ENCODE data around the gene ZDHHC21. TPM values are rescaled to one million over a fixed set of nuclear protein-coding genes. Genes with fewer than 3 reads are reported as not detected.

ZDHHC21 gene
- total RNA-seq, 1 experiment from 2014 or later, result 7.4 TPM

- H3K4me3 ChIP-seq, result no peak overlapping the region
- H3K4me1 ChIP-seq, result no peaks in the 10 kb centered on the region
- H3K36me3 ChIP-seq, result no peaks in the 10 kb centered on the region
- H3K27ac ChIP-seq, result no peak overlapping the region
- 0 out of 2 replicates have a peak, but pooled peaks cover 3% of the 10 kb centered on the region for H3K9me3 ChIP-seq (replicated peaks)
- H3K27me3 ChIP-seq, result no peaks in the 10 kb centered on the region
- DNase-seq, result peak; percentile 3 to 69
Measured at GRCh38 chr9:14661421-14662059, 31.7 kb downstream of the ZDHHC21 start.

- Histone ChIP-seq H3K4me1 (no peaks in the 10 kb centered on the region), H3K27ac (no peak overlapping the region), H3K27me3 (no peaks in the 10 kb centered on the region), H3K36me3 (peaks cover 3% of the 10 kb centered on the region; the same call in 1 of the 2 replicates), H3K4me3 (no peak overlapping the region), H3K9me3 (replicated peaks) (0 out of 2 replicates have a peak, but pooled peaks cover 3% of the 10 kb centered on the region)
- DNase-seq, result no peak
Measured at GRCh38 chr9:14660721-14661120, 32.5 kb downstream of the ZDHHC21 start.

- Histone ChIP-seq H3K4me1 (no peaks in the 10 kb centered on the region), H3K27me3 (no peaks in the 10 kb centered on the region), H3K27ac (no peak overlapping the region), H3K4me3 (no peak overlapping the region), H3K36me3 (peaks cover 5% of the 10 kb centered on the region), H3K9me3 (replicated peaks) (no peaks in the 10 kb centered on the region)
- DNase-seq, result peak in 1 of 2 experiments; percentile 20
Measured at GRCh38 chr9:14654932-14655331, 38.3 kb downstream of the ZDHHC21 start.

GRCh38 chr9:14653511-14653910 is 39.7 kb downstream of the ZDHHC21 start:
- Histone ChIP-seq H3K9me3 (replicated peaks) (no peaks in the 10 kb centered on the region), H3K4me1 (no peaks in the 10 kb centered on the region), H3K4me3 (no peak overlapping the region), H3K27me3 (no peaks in the 10 kb centered on the region), H3K36me3 (peaks cover 5% of the 10 kb centered on the region), H3K27ac (no peak overlapping the region)
- DNase-seq, result no peak

- H3K36me3 ChIP-seq, result peaks cover 5% of the 10 kb centered on the region
- no peak overlapping the region for H3K27ac ChIP-seq
- no peaks in the 10 kb centered on the region for H3K4me1 ChIP-seq
- no peaks in the 10 kb centered on the region for H3K27me3 ChIP-seq
- DNase-seq, result peak in 1 of 2 experiments; percentile 62
- H3K9me3 ChIP-seq (replicated peaks), result no peaks in the 10 kb centered on the region
- no peak overlapping the region for H3K4me3 ChIP-seq
Measured at GRCh38 chr9:14652729-14653377, 40.4 kb downstream of the ZDHHC21 start.

- Histone ChIP-seq H3K36me3 (peaks cover 2% of the 10 kb centered on the region), H3K4me1 (no peaks in the 10 kb centered on the region), H3K4me3 (no peak overlapping the region), H3K27me3 (no peaks in the 10 kb centered on the region), H3K27ac (no peak overlapping the region), H3K9me3 (replicated peaks) (no peaks in the 10 kb centered on the region)
- no peak for DNase-seq
Measured at GRCh38 chr9:14650596-14650995, 42.6 kb downstream of the ZDHHC21 start.

GRCh38 chr9:14645648-14646047 is 47.6 kb downstream of the ZDHHC21 start:
- no peak for DNase-seq
- H3K4me1 ChIP-seq, result no peaks in the 10 kb centered on the region
- H3K27ac ChIP-seq, result no peak overlapping the region

GRCh38 chr9:14640967-14641366 is 52.3 kb downstream of the ZDHHC21 start:
- Histone ChIP-seq H3K9me3 (replicated peaks) (no peaks in the 10 kb centered on the region), H3K4me3 (no peak overlapping the region), H3K4me1 (no peaks in the 10 kb centered on the region), H3K27me3 (no peaks in the 10 kb centered on the region), H3K27ac (no peak overlapping the region), H3K36me3 (no peaks in the 10 kb centered on the region)
- DNase-seq, result no peak

More at GRCh38 chr9:14645648-14646047, 47.6 kb downstream of the ZDHHC21 start:
- Histone ChIP-seq H3K36me3 (no peaks in the 10 kb centered on the region), H3K27me3 (no peaks in the 10 kb centered on the region), H3K9me3 (replicated peaks) (no peaks in the 10 kb centered on the region), H3K4me3 (no peak overlapping the region)

- no peaks in the 10 kb centered on the region for H3K4me1 ChIP-seq
- no peaks in the 10 kb centered on the region for H3K36me3 ChIP-seq
- H3K4me3 ChIP-seq, result no peak overlapping the region
- no peak for DNase-seq
- H3K27ac ChIP-seq, result no peak overlapping the region
- no peaks in the 10 kb centered on the region for H3K27me3 ChIP-seq
- H3K9me3 ChIP-seq (replicated peaks), result no peaks in the 10 kb centered on the region
Measured at GRCh38 chr9:14640294-14640693, 52.9 kb downstream of the ZDHHC21 start.

GRCh38 chr9:14633906-14634565 is 59.2 kb downstream of the ZDHHC21 start:
- Histone ChIP-seq H3K4me1 (no peaks in the 10 kb centered on the region), H3K4me3 (no peak overlapping the region), H3K27me3 (no peaks in the 10 kb centered on the region), H3K9me3 (replicated peaks) (0 out of 2 replicates have a peak, but pooled peaks cover 4% of the 10 kb centered on the region), H3K27ac (no peak overlapping the region), H3K36me3 (peaks cover 13% of the 10 kb centered on the region)
- no peak for DNase-seq

- DNase-seq, result no peak
- 0 out of 2 replicates have a peak, but pooled peaks cover 4% of the 10 kb centered on the region for H3K9me3 ChIP-seq (replicated peaks)
- peaks cover 13% of the 10 kb centered on the region for H3K36me3 ChIP-seq
- no peaks in the 10 kb centered on the region for H3K4me1 ChIP-seq
- no peaks in the 10 kb centered on the region for H3K27me3 ChIP-seq
- H3K27ac ChIP-seq, result no peak overlapping the region
- no peak overlapping the region for H3K4me3 ChIP-seq
Measured at GRCh38 chr9:14633148-14633547, 60.1 kb downstream of the ZDHHC21 start.

GRCh38 chr9:14627513-14627912 is 65.7 kb downstream of the ZDHHC21 start:
- no peaks in the 10 kb centered on the region; the same call in 1 of the 2 replicates for H3K4me1 ChIP-seq
- H3K27ac ChIP-seq, result 0 out of 2 replicates have a peak overlapping the region, but pooled peaks have one; percentile 3
- peaks cover 13% of the 10 kb centered on the region for H3K36me3 ChIP-seq
- H3K4me3 ChIP-seq, result no peak overlapping the region
- DNase-seq, result peak; percentile 4 to 44
- H3K27me3 ChIP-seq, result no peaks in the 10 kb centered on the region
- 0 out of 2 replicates have a peak, but pooled peaks cover 4% of the 10 kb centered on the region for H3K9me3 ChIP-seq (replicated peaks)

GRCh38 chr9:14618836-14619420 is 74.3 kb downstream of the ZDHHC21 start:
- Histone ChIP-seq H3K27me3 (no peaks in the 10 kb centered on the region), H3K4me3 (no peak overlapping the region), H3K27ac (no peak overlapping the region), H3K9me3 (replicated peaks) (no peaks in the 10 kb centered on the region), H3K36me3 (no peaks in the 10 kb centered on the region), H3K4me1 (no peaks in the 10 kb centered on the region)
- DNase-seq, result no peak

- H3K36me3 ChIP-seq, result no peaks in the 10 kb centered on the region; the same call in 1 of the 2 replicates
- H3K9me3 ChIP-seq (replicated peaks), result no peaks in the 10 kb centered on the region
- no peak overlapping the region for H3K4me3 ChIP-seq
- no peak overlapping the region for H3K27ac ChIP-seq
- peak; percentile 12 to 66 for DNase-seq
- no peaks in the 10 kb centered on the region for H3K4me1 ChIP-seq
- no peaks in the 10 kb centered on the region for H3K27me3 ChIP-seq
Measured at GRCh38 chr9:14616188-14616982, 76.8 kb downstream of the ZDHHC21 start.

Measured in SJCRH30 (cell line).